Fibroblast of lung (primary cell): Measurements from ENCODE around the gene SLC7A5. TPM values are rescaled to one million over a fixed set of nuclear protein-coding genes. Genes with fewer than 3 reads are reported as not detected.
"Not testable (repeated sequence)": the region's sequence is repeated elsewhere in the genome, so short reads cannot be mapped to it uniquely, and the experiment has no call there.

Experiments used
- DNase-seq, 2 donors: peaks; one replicate each; pipeline versions ENCODE4 v3.0.0 to v3.0.0-alpha.2; 2010; ENCODE audit warnings: low read depth in 2 of 2
- H2AFZ ChIP-seq: 2 replicates; pipeline ENCODE4 v1.5.1; 2012; ENCODE audit warnings: low read length, control low read depth, inconsistent platforms
- H3K27ac ChIP-seq: 2 replicates; pipeline ENCODE4 v1.5.1; 2011; ENCODE audit warnings: low read length, control low read depth; ENCODE audit not compliant: insufficient read depth
- H3K27me3 ChIP-seq: 2 replicates; pipeline ENCODE4 v1.5.1; 2011; ENCODE audit warnings: mild to moderate bottlenecking, low read length; ENCODE audit not compliant: control insufficient read depth, insufficient read depth
- H3K36me3 ChIP-seq: 2 replicates; pipeline ENCODE4 v1.5.1; 2011; ENCODE audit warnings: low read length; ENCODE audit not compliant: control insufficient read depth, insufficient read depth
- H3K4me1 ChIP-seq: 2 replicates; pipeline ENCODE4 v1.5.1; 2011; ENCODE audit warnings: low read length; ENCODE audit not compliant: control insufficient read depth, insufficient read depth; ENCODE audit errors: extremely low read depth
- H3K4me2 ChIP-seq: 2 replicates; pipeline ENCODE4 v1.5.1; 2011; ENCODE audit warnings: low read length, control low read depth; ENCODE audit not compliant: insufficient read depth; ENCODE audit errors: extremely low read depth
- H3K4me3 ChIP-seq, 4 experiments: fragments of 200-600 bp in 1 of 4; sonication (generic) in 1 of 4; replicated peaks in 1 of 4; 2 replicates each; pipeline ENCODE4 v1.5.1; 2011 to 2016; ENCODE audit warnings: low read length in 4 of 4, low read depth in 3 of 4, mild to moderate bottlenecking in 3 of 4, control low read depth in 2 of 4, inconsistent platforms in 1 of 4, mixed read lengths in 1 of 4; ENCODE audit not compliant: insufficient read depth in 1 of 4; ENCODE audit errors: control extremely low read depth in 1 of 4
- H3K79me2 ChIP-seq: 2 replicates; pipeline ENCODE4 v1.5.1; 2012; ENCODE audit warnings: mild to moderate bottlenecking, low read length, inconsistent platforms; ENCODE audit not compliant: control insufficient read depth, insufficient read depth
- H3K9ac ChIP-seq: 2 replicates; pipeline ENCODE4 v1.5.1; 2011; ENCODE audit warnings: mild to moderate bottlenecking, low read length, control low read depth; ENCODE audit not compliant: insufficient read depth
- H3K9me3 ChIP-seq: 2 replicates; pipeline ENCODE4 v1.5.1; 2012; ENCODE audit warnings: low read depth, low read length; ENCODE audit not compliant: control insufficient read depth, insufficient read depth
- H4K20me1 ChIP-seq: 2 replicates; pipeline ENCODE4 v1.5.1; 2011; ENCODE audit warnings: low read length; ENCODE audit not compliant: control insufficient read depth, insufficient read depth; ENCODE audit errors: extremely low read depth
- CTCF ChIP-seq, 2 donors: IDR thresholded peaks in 1 of 2; conservative IDR thresholded peaks in 1 of 2; 1 replicate in 1 of 2; 2 replicates in 1 of 2; pipeline ENCODE4 v1.5.1; 2011 to 2012; ENCODE audit warnings: low read length in 2 of 2, control low read depth in 1 of 2, inconsistent platforms in 1 of 2, low read depth in 1 of 2, mild to moderate bottlenecking in 1 of 2
- EZH2 ChIP-seq: IDR thresholded peaks from 2 replicates; pipeline ENCODE4 v1.5.1; 2012; ENCODE audit warnings: low read length, control low read depth, mild to moderate bottlenecking; ENCODE audit errors: missing control alignments
- polyA plus RNA-seq, 2 donors: library from polyadenylated mRNA; depleted of rRNA in 1 of 2; stranded (reverse) in 1 of 2; unstranded in 1 of 2; fragments of >200 nt; gene quantifications; 2 replicates each; pipeline ENCODE4 v1.2.1, GENCODE V29; 2011 to 2012; ENCODE audit warnings: missing spikeins in 1 of 2
- total RNA-seq: library from RNA; depleted of rRNA; stranded (reverse); fragments of >200 nt; gene quantifications from 2 replicates; pipeline ENCODE4 v1.2.1, GENCODE V29; 2014

The SLC7A5 gene
- total and polyA plus RNA-seq, 2 donors (not counting 1 experiment from before 2014, with no cell fraction given), result 5.2 to 38.3 TPM

GRCh38 chr16:87895641-87896141 is 26.4 kb upstream of the SLC7A5 start:
- no peak overlapping the region for H3K4me2 ChIP-seq
- DNase-seq, result peak; percentile 56 to 66
- H2AFZ ChIP-seq, result no peak overlapping the region
- TF ChIP-seq EZH2 (no peak), CTCF (conservative IDR thresholded peaks at IDR 0.05 in 1 of 2, IDR thresholded peaks at IDR 0.05 in 1 of 2; ENCODE audit: low read depth in 1 of 2, low read length in 2 of 2) (no peak)
- no peaks in the 10 kb centered on the region for H3K4me1 ChIP-seq
- H3K27ac ChIP-seq, result no peak overlapping the region
- peaks cover 4% of the 10 kb centered on the region for H3K27me3 ChIP-seq
- H4K20me1 ChIP-seq, result no peaks in the 10 kb centered on the region
- H3K36me3 ChIP-seq, result no peaks in the 10 kb centered on the region
- H3K4me3 ChIP-seq, result no peak overlapping the region
- H3K9me3 ChIP-seq, result no peaks in the 10 kb centered on the region
- no peaks in the 10 kb centered on the region for H3K79me2 ChIP-seq
- no peak overlapping the region for H3K9ac ChIP-seq

- DNase-seq, result peak in 1 of 2 donors; percentile 49
- H3K79me2 ChIP-seq, H3K9me3 ChIP-seq, H3K4me1 ChIP-seq, H3K4me3 ChIP-seq, H3K36me3 ChIP-seq, H3K27me3 ChIP-seq, H2AFZ ChIP-seq, H4K20me1 ChIP-seq, H3K4me2 ChIP-seq, H3K27ac ChIP-seq, H3K9ac ChIP-seq: not testable (repeated sequence)
These were observed 24.7 kb upstream of the SLC7A5 start for GRCh38 chr16:87894005-87894404.

- no peak overlapping the region for H2AFZ ChIP-seq
- H3K4me1 ChIP-seq, result no peaks in the 10 kb centered on the region
- no peak overlapping the region for H3K4me3 ChIP-seq
- H3K27ac ChIP-seq, result no peak overlapping the region
- TF ChIP-seq CTCF (conservative IDR thresholded peaks at IDR 0.05 in 1 of 2, IDR thresholded peaks at IDR 0.05 in 1 of 2; ENCODE audit: low read depth in 1 of 2, low read length in 2 of 2), result no peak
- TF ChIP-seq EZH2, result no peak
- no peaks in the 10 kb centered on the region for H3K36me3 ChIP-seq
- no peaks in the 10 kb centered on the region for H3K79me2 ChIP-seq
- DNase-seq, result no peak
- H3K9me3 ChIP-seq, result no peaks in the 10 kb centered on the region
- no peaks in the 10 kb centered on the region for H3K27me3 ChIP-seq
- no peaks in the 10 kb centered on the region for H4K20me1 ChIP-seq
- H3K4me2 ChIP-seq, result no peak overlapping the region
- H3K9ac ChIP-seq, result no peak overlapping the region
These were observed 22.5 kb upstream of the SLC7A5 start for GRCh38 chr16:87891764-87892163.
